GM12891 (cell line): Measurements from ENCODE around the gene ILF2.

ENCODE experiments used
- POLR2A ChIP-seq: IDR thresholded peaks from 2 replicates; pipeline ENCODE4 v1.6.1; 2011; ENCODE audit warnings: low read depth, low read length, control low read depth
- POLR2AphosphoS5 ChIP-seq: IDR thresholded peaks from 2 replicates; pipeline ENCODE4 v1.6.1; 2011; ENCODE audit warnings: low read depth, low read length, control low read depth
- TAF1 ChIP-seq: IDR thresholded peaks from 2 replicates; pipeline ENCODE4 v1.6.1; 2011; ENCODE audit warnings: low read depth, low read length, control low read depth

- no peak for TF ChIP-seq POLR2A
- TF ChIP-seq TAF1, result no peak
- no peak for TF ChIP-seq POLR2AphosphoS5
Observed at GRCh38 chr1:153629343-153629665, 41.5 kb downstream of the ILF2 start.
